GM23248 (cell line): Measurements from ENCODE around the gene TMPRSS7.

Source experiments
- EZH2 ChIP-seq: fragments of 200-600 bp; sonication (generic); IDR thresholded peaks from 2 replicates; pipeline ENCODE4 v1.6.1; 2018; ENCODE audit warnings: antibody characterized with exemption, mild to moderate bottlenecking; ENCODE audit not compliant: insufficient read depth, poor library complexity, severe bottlenecking
- EZH2phosphoT487 ChIP-seq: fragments of 200-600 bp; sonication (generic); IDR thresholded peaks from 2 replicates; pipeline ENCODE4 v1.6.1; 2018; ENCODE audit warnings: antibody characterized with exemption, moderate library complexity, mild to moderate bottlenecking, low read depth; ENCODE audit not compliant: insufficient read depth

DNA sequence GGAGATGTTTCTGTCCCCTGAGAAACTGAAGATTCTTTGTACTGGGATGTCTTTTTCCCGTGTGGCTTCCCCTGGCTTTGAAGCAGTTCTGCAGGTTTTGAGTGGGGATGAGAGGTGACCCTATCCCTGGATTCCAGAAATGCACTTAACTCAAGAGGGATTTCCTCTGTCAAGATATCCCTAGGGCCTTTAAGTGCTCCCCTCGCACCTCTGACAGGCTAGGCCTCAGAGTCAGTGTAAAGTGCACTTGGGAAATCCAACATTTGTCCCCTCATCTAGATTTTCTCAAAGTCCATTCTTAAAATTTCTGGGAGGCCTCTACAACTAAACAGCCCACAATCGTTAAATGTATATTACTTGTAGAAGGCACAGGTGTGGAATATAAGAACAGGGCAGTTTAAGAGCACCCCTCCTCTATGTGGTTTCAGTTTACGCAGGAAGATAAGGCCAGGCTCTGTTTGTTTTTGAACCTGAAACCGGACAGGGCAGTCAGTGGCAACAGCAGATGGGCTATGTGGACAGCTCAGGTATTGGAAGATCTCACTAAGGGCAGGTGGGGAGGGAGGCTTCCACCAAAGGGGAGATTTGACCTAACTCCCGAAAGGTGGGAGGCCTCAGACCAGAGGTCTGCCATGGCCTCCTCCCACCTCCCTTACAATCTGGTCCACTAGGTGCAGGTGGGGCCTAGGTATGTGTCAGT, 56.5 kb downstream of the TMPRSS7 start:
- TF ChIP-seq EZH2 (no peak), EZH2phosphoT487 (no peak)
